SK-N-SH (cell line): ENCODE results near the gene SLC15A1. TPM values are rescaled to one million over a fixed set of nuclear protein-coding genes. Genes with fewer than 3 reads are reported as not detected.

Source experiments
- CTCF ChIA-PET: fragments of 300-600, 350-600 bp; formaldehyde crosslinking; extraction: SDS; loops from one replicate; lab custom pipeline; 2021; lab: Yijun Ruan, JAX
- POLR2A ChIA-PET: fragments of 350-600 bp; sonication (Branson Sonifier 250); formaldehyde crosslinking; extraction: SDS; loops from one replicate; lab custom pipeline; 2020; ENCODE audit warnings: antibody characterized with exemption, inconsistent platforms; lab: Yijun Ruan, JAX
- DNase-seq: peaks from one replicate; pipeline ENCODE4 v3.0.0; 2012
- H2AFZ ChIP-seq: fragments of 200-600 bp; sonication (generic); 2 replicates; pipeline ENCODE4 v1.8.1; 2016; ENCODE audit warnings: antibody characterized with exemption, mild to moderate bottlenecking, low read depth
- H3F3A ChIP-seq: fragments of 200-600 bp; sonication (generic); replicated peaks from 2 replicates; pipeline ENCODE3; 2016; ENCODE audit warnings: antibody characterized with exemption, mild to moderate bottlenecking; ENCODE audit not compliant: insufficient read depth
- H3K27ac ChIP-seq, 2 experiments: fragments of 200-500 bp in 1 of 2; fragments of 200-600 bp in 1 of 2; sonication (Bioruptor generic) in 1 of 2; sonication (generic), shearing (Covaris generic) in 1 of 2; 2 replicates each; pipeline versions ENCODE4 v1.5.1 to v1.6.1; 2014 to 2016; ENCODE audit warnings: low read depth in 2 of 2, inconsistent platforms in 1 of 2, low read length in 1 of 2, mild to moderate bottlenecking in 1 of 2, mixed read lengths in 1 of 2
- H3K27me3 ChIP-seq: fragments of 200-600 bp; sonication (generic), shearing (Covaris generic); 2 replicates; pipeline ENCODE4 v1.6.1; 2016; ENCODE audit warnings: mixed run types; ENCODE audit not compliant: insufficient read depth
- H3K36me3 ChIP-seq, 2 experiments: fragments of 200-500 bp in 1 of 2; fragments of 200-600 bp in 1 of 2; sonication (Bioruptor generic) in 1 of 2; sonication (generic) in 1 of 2; replicated peaks in 1 of 2; 2 replicates each; pipeline versions ENCODE3 to v1.5.1; 2014 to 2016; ENCODE audit warnings: low read length in 1 of 2, mild to moderate bottlenecking in 1 of 2; ENCODE audit not compliant: insufficient read depth in 2 of 2, control insufficient read depth in 1 of 2
- H3K4me1 ChIP-seq, 2 experiments: fragments of 200-500 bp in 1 of 2; fragments of 200-600 bp in 1 of 2; sonication (Bioruptor generic) in 1 of 2; sonication (generic), shearing (Covaris generic) in 1 of 2; 2 replicates each; pipeline versions ENCODE4 v1.5.1 to v1.6.1; 2014 to 2016; ENCODE audit warnings: low read depth in 1 of 2, low read length in 1 of 2, mixed run types in 1 of 2; ENCODE audit not compliant: insufficient read depth in 2 of 2, control insufficient read depth in 1 of 2
- H3K4me2 ChIP-seq: fragments of 200-600 bp; sonication (generic), shearing (Covaris generic); 2 replicates; pipeline ENCODE4 v1.6.1; 2017; ENCODE audit warnings: mixed run types
- H3K4me3 ChIP-seq, 2 experiments: fragments of 200-500 bp in 1 of 2; fragments of 200-600 bp in 1 of 2; sonication (Bioruptor generic) in 1 of 2; sonication (generic), shearing (Covaris generic) in 1 of 2; 2 replicates each; pipeline versions ENCODE4 v1.5.1 to v1.8.1; 2014 to 2016; ENCODE audit warnings: low read depth in 2 of 2, inconsistent platforms in 1 of 2, low read length in 1 of 2, mild to moderate bottlenecking in 1 of 2, mixed read lengths in 1 of 2, moderate library complexity in 1 of 2
- H3K79me2 ChIP-seq: fragments of 200-600 bp; sonication (generic); 2 replicates; pipeline ENCODE4 v1.8.1; 2017; ENCODE audit warnings: mild to moderate bottlenecking; ENCODE audit not compliant: insufficient read depth
- H3K9ac ChIP-seq: fragments of 200-600 bp; sonication (generic); 2 replicates; pipeline ENCODE4 v1.6.1; 2017; ENCODE audit warnings: mixed run types
- H3K9me2 ChIP-seq: fragments of 200-600 bp; sonication (generic); 2 replicates; pipeline ENCODE4 v1.6.1; 2017; ENCODE audit warnings: mixed run types
- H3K9me3 ChIP-seq: fragments of 200-600 bp; sonication (generic); 2 replicates; pipeline ENCODE4 v1.6.1; 2017; ENCODE audit warnings: mixed run types, mild to moderate bottlenecking, moderate library complexity
- H4K20me1 ChIP-seq: fragments of 200-600 bp; sonication (generic); 2 replicates; pipeline ENCODE4 v1.6.1; 2017; ENCODE audit warnings: mild to moderate bottlenecking, mixed run types; ENCODE audit not compliant: insufficient read depth
- ELF1 ChIP-seq: IDR thresholded peaks from 2 replicates; pipeline ENCODE4 v1.4.0; 2012
- EP300 ChIP-seq, 2 experiments: IDR thresholded peaks; 2 replicates each; pipeline versions ENCODE4 v1.4.0 to v1.6.1; 2012; ENCODE audit warnings: borderline replicate concordance in 1 of 2, low read depth in 1 of 2, low read length in 1 of 2
- EZH2phosphoT487 ChIP-seq: fragments of 200-600 bp; sonication (generic); IDR thresholded peaks from 2 replicates; pipeline ENCODE4 v1.6.1; 2017; ENCODE audit warnings: low read depth, mixed run types, mild to moderate bottlenecking, antibody characterized with exemption, moderate library complexity, borderline replicate concordance
- GABPA ChIP-seq: IDR thresholded peaks from 2 replicates; pipeline ENCODE4 v1.4.0; 2012; ENCODE audit warnings: low read depth, mild to moderate bottlenecking
- IRF3 ChIP-seq: fragments of 150-350 bp; IDR thresholded peaks from 2 replicates; pipeline ENCODE4 v1.6.1; 2016; ENCODE audit warnings: mild to moderate bottlenecking, low read depth, low read length
- JUND ChIP-seq: IDR thresholded peaks from 2 replicates; pipeline ENCODE4 v1.4.0; 2012
- POLR2AphosphoS5 ChIP-seq: IDR thresholded peaks from 2 replicates; pipeline ENCODE4 v1.6.1; 2012; ENCODE audit warnings: low read depth, low read length
- RAD21 ChIP-seq: IDR thresholded peaks from 2 replicates; pipeline ENCODE4 v1.6.1; 2012; ENCODE audit warnings: mild to moderate bottlenecking, low read length
- RCOR1 ChIP-seq: fragments of 150-350 bp; IDR thresholded peaks from 2 replicates; pipeline ENCODE4 v1.6.1; 2017; ENCODE audit warnings: antibody characterized with exemption, low read length
- REST ChIP-seq: IDR thresholded peaks from 2 replicates; pipeline ENCODE4 v1.6.1; 2012; ENCODE audit warnings: mild to moderate bottlenecking, low read depth, low read length, moderate library complexity
- SIN3A ChIP-seq: IDR thresholded peaks from 2 replicates; pipeline ENCODE4 v1.6.1; 2012; ENCODE audit warnings: low read depth, mild to moderate bottlenecking, low read length, moderate library complexity, borderline replicate concordance
- TEAD4 ChIP-seq: IDR thresholded peaks from 2 replicates; pipeline ENCODE4 v1.4.0; 2012; ENCODE audit warnings: mild to moderate bottlenecking, borderline replicate concordance; ENCODE audit not compliant: insufficient read depth
- USF1 ChIP-seq: IDR thresholded peaks from 2 replicates; pipeline ENCODE4 v1.4.0; 2012; ENCODE audit warnings: low read depth, borderline replicate concordance
- WGBS: methylation state at CpG from one replicate; pipeline ENCODE4 v1.1.6; 2017; ENCODE audit warnings: low lambda C conversion rate; 5-methylcytosine and 5-hydroxymethylcytosine counted together
- polyA plus RNA-seq, 3 experiments: library from polyadenylated mRNA; depleted of rRNA; stranded (reverse); fragments of >200 nt; gene quantifications; 2 replicates each; pipeline ENCODE4 v1.2.3, GENCODE V29; 2012

Gene SLC15A1
- polyA plus RNA-seq, 1 of the 3 experiments (the other 2 are of a cell fraction): not detected

- TF ChIP-seq GABPA: no peak
- TF ChIP-seq TEAD4: no peak
- no peak for TF ChIP-seq EZH2phosphoT487
- TF ChIP-seq IRF3: no peak
- TF ChIP-seq ELF1: no peak
- no peak for TF ChIP-seq POLR2AphosphoS5
- TF ChIP-seq RCOR1: no peak
- no peak for TF ChIP-seq JUND
- TF ChIP-seq REST: no peak
- TF ChIP-seq USF1: no peak
- TF ChIP-seq RAD21: no peak
- no peak for TF ChIP-seq EP300 (IDR thresholded peaks at IDR 0.05; ENCODE audit: borderline replicate concordance in 1 of 2, low read depth in 1 of 2, low read length in 1 of 2)
- TF ChIP-seq SIN3A: no peak
- no peak overlapping the region for H3K27ac ChIP-seq
- ChIA-PET POLR2A (no interaction called here), CTCF (interaction anchor here (0.5 to 10.6 kb wide), 69 partner anchors 9 to 797 kb away, joined by 3 to 164 read pairs (median 4); partner anchors contain the start of gene STK24)
- no peak for DNase-seq
- H3K4me1 ChIP-seq: peaks cover 0 to 5% of the 10 kb centered on the region in 2 experiments; a peak in 2 of 4 replicates
- no peak overlapping the region for H3K4me2 ChIP-seq
- H4K20me1 ChIP-seq: no peaks in the 10 kb centered on the region
- H3K27me3 ChIP-seq: no peaks in the 10 kb centered on the region
- H3K9me3 ChIP-seq: no peaks in the 10 kb centered on the region
- H3K79me2 ChIP-seq: no peaks in the 10 kb centered on the region
- no peaks in the 10 kb centered on the region for H3K36me3 ChIP-seq
- no peak overlapping the region; a peak in 1 of 4 replicates for H3K4me3 ChIP-seq
- H3F3A ChIP-seq: no peaks in the 10 kb centered on the region
- no peaks in the 10 kb centered on the region for H3K9me2 ChIP-seq
- WGBS: 28% methylated on average over 4 of the region's 4 CpGs
- H2AFZ ChIP-seq: no peak overlapping the region
- H3K9ac ChIP-seq: no peak overlapping the region
Observed at GRCh38 chr13:98652721-98653462, 99.6 kb downstream of the SLC15A1 start.
